Neutrophil (primary cell): Measurements from ENCODE around the gene TTLL12.

Experiments used
- H3K27ac ChIP-seq: fragments of 200-600 bp; sonication (generic); 2 replicates; pipeline ENCODE4 v1.5.1; 2016; ENCODE audit warnings: mild to moderate bottlenecking, moderate library complexity
- H3K27me3 ChIP-seq: fragments of 200-600 bp; sonication (generic); 2 replicates; pipeline ENCODE4 v1.6.0; 2016; ENCODE audit warnings: mild to moderate bottlenecking
- H3K36me3 ChIP-seq: fragments of 200-600 bp; sonication (generic); 2 replicates; pipeline ENCODE4 v1.5.1; 2017
- H3K4me1 ChIP-seq, 2 experiments: fragments of 200-600 bp in 1 of 2; sonication (generic) in 1 of 2; 1 replicate in 1 of 2; 2 replicates in 1 of 2; pipeline versions ENCODE4 v1.5.1 to v1.6.1; 2013 to 2016; ENCODE audit warnings: low read depth in 1 of 2, low read length in 1 of 2, mild to moderate bottlenecking in 1 of 2, moderate library complexity in 1 of 2; ENCODE audit not compliant: control insufficient read depth in 1 of 2, insufficient read depth in 1 of 2
- H3K4me3 ChIP-seq, 2 experiments: fragments of 200-600 bp in 1 of 2; sonication (generic) in 1 of 2; 1 replicate in 1 of 2; 2 replicates in 1 of 2; pipeline ENCODE4 v1.5.1; 2013 to 2016; ENCODE audit warnings: low read depth in 1 of 2, low read length in 1 of 2, mild to moderate bottlenecking in 1 of 2, moderate library complexity in 1 of 2
- H3K9me3 ChIP-seq: fragments of 200-600 bp; sonication (generic); 2 replicates; pipeline ENCODE4 v1.5.1; 2016
- TF ChIP-seq, protein P1 (sequence below): fragments of 200-600 bp; sonication (generic); IDR thresholded peaks from 2 replicates; pipeline ENCODE4 v1.5.1; 2016; ENCODE audit warnings: antibody characterized with exemption

The TTLL12 gene

DNA sequence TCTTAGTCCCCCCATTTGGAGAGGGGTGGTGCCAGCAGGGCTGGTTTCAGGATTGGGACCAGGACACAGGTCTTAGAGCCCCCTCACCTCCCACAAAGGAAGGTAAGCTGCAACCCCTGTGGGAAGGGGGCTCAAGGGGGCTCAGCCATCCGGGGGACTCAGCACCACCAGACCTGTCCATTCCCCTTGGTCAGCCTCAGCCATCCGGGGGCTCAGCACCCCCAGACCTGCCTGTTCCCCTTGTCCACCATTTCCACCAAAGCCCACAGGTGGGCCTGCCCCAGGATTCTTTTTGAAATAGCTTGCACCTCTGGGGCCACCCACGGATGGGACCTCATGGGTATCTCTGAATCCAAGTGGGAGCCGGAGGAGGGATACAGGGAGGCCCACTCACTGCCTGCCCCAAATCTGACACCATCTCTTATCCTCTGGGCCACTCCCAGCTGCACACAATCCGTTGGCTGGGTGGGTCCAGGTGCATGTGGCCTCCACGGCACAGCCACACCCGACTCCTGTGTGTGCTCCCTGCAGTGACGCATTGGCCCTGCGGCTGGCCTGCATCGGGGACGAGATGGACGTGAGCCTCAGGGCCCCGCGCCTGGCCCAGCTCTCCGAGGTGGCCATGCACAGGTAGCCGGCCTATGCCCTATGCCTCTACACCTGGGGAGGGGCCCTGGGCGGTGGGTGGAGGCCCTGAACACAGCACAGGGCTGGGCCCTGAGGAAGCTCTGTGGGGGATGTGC is 59.6 kb downstream of the TTLL12 start:
- Histone ChIP-seq H3K27me3 (no peaks in the 10 kb centered on the region), H3K27ac (no peak overlapping the region), H3K36me3 (peaks cover 25% of the 10 kb centered on the region), H3K4me1 (peaks cover 14 to 26% of the 10 kb centered on the region in 2 experiments), H3K4me3 (no peak overlapping the region), H3K9me3 (no peaks in the 10 kb centered on the region)
- TF ChIP-seq, protein P1, sequence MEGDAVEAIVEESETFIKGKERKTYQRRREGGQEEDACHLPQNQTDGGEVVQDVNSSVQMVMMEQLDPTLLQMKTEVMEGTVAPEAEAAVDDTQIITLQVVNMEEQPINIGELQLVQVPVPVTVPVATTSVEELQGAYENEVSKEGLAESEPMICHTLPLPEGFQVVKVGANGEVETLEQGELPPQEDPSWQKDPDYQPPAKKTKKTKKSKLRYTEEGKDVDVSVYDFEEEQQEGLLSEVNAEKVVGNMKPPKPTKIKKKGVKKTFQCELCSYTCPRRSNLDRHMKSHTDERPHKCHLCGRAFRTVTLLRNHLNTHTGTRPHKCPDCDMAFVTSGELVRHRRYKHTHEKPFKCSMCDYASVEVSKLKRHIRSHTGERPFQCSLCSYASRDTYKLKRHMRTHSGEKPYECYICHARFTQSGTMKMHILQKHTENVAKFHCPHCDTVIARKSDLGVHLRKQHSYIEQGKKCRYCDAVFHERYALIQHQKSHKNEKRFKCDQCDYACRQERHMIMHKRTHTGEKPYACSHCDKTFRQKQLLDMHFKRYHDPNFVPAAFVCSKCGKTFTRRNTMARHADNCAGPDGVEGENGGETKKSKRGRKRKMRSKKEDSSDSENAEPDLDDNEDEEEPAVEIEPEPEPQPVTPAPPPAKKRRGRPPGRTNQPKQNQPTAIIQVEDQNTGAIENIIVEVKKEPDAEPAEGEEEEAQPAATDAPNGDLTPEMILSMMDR: no peak

DNA sequence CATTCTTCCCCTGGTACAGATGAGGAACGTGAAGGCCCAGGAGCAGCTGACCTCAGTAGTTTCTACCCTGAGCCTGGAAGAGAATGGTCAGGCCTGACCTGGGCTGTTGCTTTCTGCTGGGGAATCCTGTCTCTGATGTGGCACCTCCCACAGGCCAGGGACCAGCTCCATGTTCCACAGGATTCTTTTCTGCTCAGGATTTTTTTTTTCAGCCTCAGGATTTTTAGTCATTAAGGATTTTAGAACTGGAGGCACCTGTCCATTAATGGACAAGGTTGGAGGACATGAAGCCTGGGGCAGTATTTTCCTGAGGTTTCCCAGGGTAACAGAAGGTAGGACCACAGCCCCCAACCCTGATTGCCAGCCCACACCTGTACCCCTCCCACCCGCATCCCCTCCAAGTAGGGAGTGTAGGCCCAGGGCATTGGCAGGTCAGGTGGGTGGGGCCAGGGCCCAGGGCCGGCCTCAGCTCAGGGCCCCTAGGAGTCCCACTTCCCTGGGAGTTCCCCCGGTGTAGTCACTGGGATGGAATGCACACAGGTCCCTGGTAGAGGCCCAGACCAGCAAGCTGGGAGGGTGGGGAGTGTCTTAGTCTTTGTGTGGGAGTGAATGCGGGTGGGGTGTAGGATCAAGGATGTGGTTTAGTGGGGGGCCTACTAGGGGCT is 60.3 kb downstream of the TTLL12 start:
- TF ChIP-seq, protein P1: no peak
- H3K4me1 ChIP-seq: peaks cover 21 to 33% of the 10 kb centered on the region in 2 experiments
- H3K36me3 ChIP-seq: peaks cover 18% of the 10 kb centered on the region
- H3K27ac ChIP-seq: no peak overlapping the region
- H3K27me3 ChIP-seq: no peaks in the 10 kb centered on the region
- no peaks in the 10 kb centered on the region for H3K9me3 ChIP-seq
- H3K4me3 ChIP-seq: no peak overlapping the region

DNA sequence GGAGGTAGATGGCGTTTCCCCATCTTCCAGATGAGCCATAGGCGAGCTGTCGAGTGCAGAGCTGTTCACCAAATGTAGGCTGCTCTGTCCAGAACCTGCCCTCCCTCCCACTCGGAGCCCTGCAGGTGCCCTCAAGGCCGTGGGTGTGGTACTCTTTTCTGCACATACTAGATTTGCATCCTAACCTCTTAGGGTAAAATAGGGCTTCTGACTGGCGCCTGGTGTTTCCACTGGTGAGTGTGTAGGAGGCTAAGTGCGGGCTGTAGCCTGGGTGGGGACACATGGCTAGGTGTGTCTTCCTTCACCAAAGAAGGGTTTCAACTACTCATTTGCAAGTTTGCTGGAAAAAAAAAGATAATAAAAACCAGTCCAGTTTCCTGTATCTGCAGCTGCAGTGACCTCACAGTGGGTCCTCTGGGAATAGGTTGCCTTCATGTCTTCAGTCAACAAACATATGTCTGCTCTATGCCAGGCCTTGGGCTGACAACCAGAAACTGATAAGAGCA is 67.9 kb downstream of the TTLL12 start:
- Histone ChIP-seq H3K36me3 (peaks cover under 1% of the 10 kb centered on the region), H3K27me3 (no peaks in the 10 kb centered on the region), H3K4me3 (no peak overlapping the region), H3K27ac (no peak overlapping the region), H3K4me1 (peaks cover 32 to 39% of the 10 kb centered on the region in 2 experiments), H3K9me3 (no peaks in the 10 kb centered on the region)
- TF ChIP-seq, protein P1: no peak

DNA sequence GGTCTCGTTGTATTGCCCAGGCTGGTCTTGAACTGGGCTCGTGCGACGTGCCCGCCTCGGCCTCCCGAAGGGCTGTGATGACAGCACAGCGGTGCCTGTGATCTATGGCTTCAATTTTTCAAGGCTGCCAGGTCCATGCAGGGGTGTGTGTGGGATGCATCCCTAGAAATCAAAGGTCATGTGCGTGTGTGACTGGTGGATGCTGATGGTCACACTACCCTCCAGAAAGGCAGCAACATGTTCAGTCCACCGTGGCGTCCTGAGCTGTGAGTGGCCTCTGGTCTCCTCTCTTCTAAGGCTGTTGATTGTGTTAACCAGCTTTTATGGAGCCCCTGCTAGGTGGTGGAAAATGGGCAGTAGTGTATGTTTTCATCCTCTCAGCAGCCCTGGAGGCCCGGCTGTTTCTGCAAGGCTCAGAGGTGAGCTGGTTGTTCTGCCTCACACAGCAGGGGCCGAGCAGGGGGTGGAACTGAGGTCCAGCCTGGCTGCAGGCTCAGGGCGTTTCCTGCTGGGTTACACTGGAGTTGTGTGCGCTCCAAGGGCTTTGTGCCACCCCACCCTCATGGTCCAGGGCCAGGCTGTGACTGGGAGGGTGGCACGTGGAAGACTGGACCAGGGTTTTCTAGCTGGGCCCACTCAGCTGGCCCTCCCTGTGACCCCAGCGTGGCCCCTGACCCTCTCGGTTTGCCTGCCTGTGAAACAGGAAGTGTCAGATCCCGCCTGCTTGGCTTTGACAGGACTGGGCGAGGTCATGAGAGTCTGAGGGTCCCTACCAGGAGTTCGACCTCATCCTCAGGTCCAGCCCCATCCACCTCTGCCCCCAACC is 68.7 kb downstream of the TTLL12 start:
- H3K4me1 ChIP-seq: peaks cover 40 to 46% of the 10 kb centered on the region in 2 experiments
- no peaks in the 10 kb centered on the region for H3K9me3 ChIP-seq
- no peak overlapping the region for H3K4me3 ChIP-seq
- no peaks in the 10 kb centered on the region for H3K27me3 ChIP-seq
- no peak overlapping the region for H3K27ac ChIP-seq
- TF ChIP-seq, protein P1: no peak
- H3K36me3 ChIP-seq: no peaks in the 10 kb centered on the region

DNA sequence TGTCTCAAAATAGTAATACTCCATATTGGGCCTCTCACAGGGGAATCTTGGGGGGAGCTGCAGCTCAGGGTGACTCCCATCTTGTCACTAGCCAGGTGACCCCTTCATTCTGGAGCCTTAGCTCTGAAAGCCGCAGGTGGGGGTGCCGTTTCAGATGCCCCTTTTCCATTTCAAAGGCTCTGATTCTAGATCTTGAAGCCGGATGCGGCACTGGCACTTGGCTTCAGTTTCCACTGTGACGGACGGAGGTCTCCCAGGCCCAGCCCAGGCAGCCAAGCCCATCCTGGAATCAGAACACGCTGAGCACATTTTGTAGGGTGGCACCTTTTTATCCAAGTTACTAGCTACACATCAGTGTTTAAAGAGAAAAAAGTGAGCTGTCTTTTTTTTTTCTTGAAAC is 70.0 kb downstream of the TTLL12 start:
- no peaks in the 10 kb centered on the region for H3K9me3 ChIP-seq
- no peak overlapping the region for H3K27ac ChIP-seq
- H3K36me3 ChIP-seq: no peaks in the 10 kb centered on the region
- peaks cover 37 to 40% of the 10 kb centered on the region in 2 experiments for H3K4me1 ChIP-seq
- TF ChIP-seq, protein P1: no peak
- peaks cover 2% of the 10 kb centered on the region for H3K27me3 ChIP-seq
- H3K4me3 ChIP-seq: no peak overlapping the region
